NB4 (cell line): ENCODE data around the gene CPEB2.

ENCODE experiments used
- MYC ChIP-seq: IDR thresholded peaks from 2 replicates; pipeline ENCODE4 v1.6.1; 2011; ENCODE audit warnings: low read depth, low read length
- POLR2A ChIP-seq: IDR thresholded peaks from 2 replicates; pipeline ENCODE4 v1.6.1; 2011; ENCODE audit warnings: mild to moderate bottlenecking; ENCODE audit not compliant: insufficient read length; ENCODE audit errors: extremely low read depth
- TF ChIP-seq, protein P1 (sequence below): IDR thresholded peaks from one replicate; pipeline ENCODE4 v1.5.1; 2012; ENCODE audit warnings: low read depth, low read length

DNA sequence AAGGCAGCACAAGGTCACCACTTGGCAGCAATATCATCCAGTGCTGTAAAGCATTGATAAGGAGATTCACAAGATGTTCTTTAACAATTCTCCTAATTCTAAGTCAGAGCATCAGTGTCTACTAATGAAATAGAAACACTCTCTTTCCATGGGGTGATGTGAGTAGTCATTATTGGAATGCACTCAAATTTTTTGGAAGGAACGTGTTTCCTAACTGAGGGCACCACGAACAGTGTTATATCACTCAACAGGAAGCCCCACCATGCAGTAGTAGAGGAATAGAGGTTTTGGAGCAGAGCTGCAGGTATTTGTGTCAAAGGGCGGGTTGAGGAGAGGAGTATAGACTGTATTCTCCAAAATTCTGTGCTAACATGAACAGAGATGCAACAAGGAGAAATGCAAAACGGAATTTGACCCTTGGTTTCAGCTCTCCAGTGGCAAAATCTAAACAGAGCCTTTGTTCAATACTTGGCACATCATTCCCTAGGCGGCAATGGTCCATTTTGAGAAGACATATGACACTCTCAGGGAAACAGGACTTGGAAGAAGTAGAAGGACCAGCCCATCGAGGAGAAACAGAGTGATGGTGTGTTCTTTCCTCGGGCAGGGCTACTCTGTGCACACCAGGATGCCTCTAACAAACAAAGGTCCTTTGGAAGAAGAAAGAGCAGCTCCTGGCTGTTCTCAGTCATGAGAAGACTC is 98.9 kb downstream of the CPEB2 start:
- TF ChIP-seq, protein P1, sequence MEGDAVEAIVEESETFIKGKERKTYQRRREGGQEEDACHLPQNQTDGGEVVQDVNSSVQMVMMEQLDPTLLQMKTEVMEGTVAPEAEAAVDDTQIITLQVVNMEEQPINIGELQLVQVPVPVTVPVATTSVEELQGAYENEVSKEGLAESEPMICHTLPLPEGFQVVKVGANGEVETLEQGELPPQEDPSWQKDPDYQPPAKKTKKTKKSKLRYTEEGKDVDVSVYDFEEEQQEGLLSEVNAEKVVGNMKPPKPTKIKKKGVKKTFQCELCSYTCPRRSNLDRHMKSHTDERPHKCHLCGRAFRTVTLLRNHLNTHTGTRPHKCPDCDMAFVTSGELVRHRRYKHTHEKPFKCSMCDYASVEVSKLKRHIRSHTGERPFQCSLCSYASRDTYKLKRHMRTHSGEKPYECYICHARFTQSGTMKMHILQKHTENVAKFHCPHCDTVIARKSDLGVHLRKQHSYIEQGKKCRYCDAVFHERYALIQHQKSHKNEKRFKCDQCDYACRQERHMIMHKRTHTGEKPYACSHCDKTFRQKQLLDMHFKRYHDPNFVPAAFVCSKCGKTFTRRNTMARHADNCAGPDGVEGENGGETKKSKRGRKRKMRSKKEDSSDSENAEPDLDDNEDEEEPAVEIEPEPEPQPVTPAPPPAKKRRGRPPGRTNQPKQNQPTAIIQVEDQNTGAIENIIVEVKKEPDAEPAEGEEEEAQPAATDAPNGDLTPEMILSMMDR: no peak
- TF ChIP-seq POLR2A (no peak), MYC (no peak)
